NCI-H2227 (cell line): ENCODE results near the gene WDPCP.
"Not testable (repeated sequence)": the region's sequence is repeated elsewhere in the genome, so short reads cannot be mapped to it uniquely, and the experiment has no call there.

Experiments
- DNase-seq: peaks from one replicate; lab custom pipeline; 2025; ENCODE audit not compliant: unreplicated experiment; lab: John Stamatoyannopoulos, UW

WDPCP gene

GRCh38 chr2:63588385-63589147, at the start of gene WDPCP, which contains the start of gene MDH1:
WDPCP (minus strand) TSS chr2:63588477; CDS start chr2:63588271, 206 bp downstream.
MDH1 (plus strand) TSS chr2:63588963; CDS start chr2:63589044, 81 bp downstream.
- peak; percentile 99 for DNase-seq

GRCh38 chr2:63632382-63632781, 44.1 kb upstream of the WDPCP start:
- no peak for DNase-seq

GRCh38 chr2:63631501-63631900, 43.2 kb upstream of the WDPCP start:
- DNase-seq: no peak

GRCh38 chr2:63628403-63628942, 40.2 kb upstream of the WDPCP start:
- no peak for DNase-seq

GRCh38 chr2:63627866-63628265, 39.6 kb upstream of the WDPCP start:
- no peak for DNase-seq

GRCh38 chr2:63623763-63624162, 35.5 kb upstream of the WDPCP start:
- DNase-seq: not testable (repeated sequence)

GRCh38 chr2:63622751-63623150, 34.5 kb upstream of the WDPCP start:
- no peak for DNase-seq

- DNase-seq: no peak
Observed at GRCh38 chr2:63619328-63619727, 31.1 kb upstream of the WDPCP start.

- DNase-seq: no peak
Observed at GRCh38 chr2:63617366-63617765, 29.1 kb upstream of the WDPCP start.

- DNase-seq: no peak
Observed at GRCh38 chr2:63614983-63615945, 27.0 kb upstream of the WDPCP start.

- no peak for DNase-seq
Observed at GRCh38 chr2:63614448-63614968, 26.2 kb upstream of the WDPCP start.

- no peak for DNase-seq
Observed at GRCh38 chr2:63613391-63613901, 25.2 kb upstream of the WDPCP start.

- no peak for DNase-seq
Observed at GRCh38 chr2:63610525-63610924, 22.2 kb upstream of the WDPCP start.

- DNase-seq: not testable (repeated sequence)
Observed at GRCh38 chr2:63608865-63609264, 20.6 kb upstream of the WDPCP start.

- no peak for DNase-seq
Observed at GRCh38 chr2:63604666-63605065, 16.4 kb upstream of the WDPCP start.

- DNase-seq: no peak
Observed at GRCh38 chr2:63600881-63601460, 12.7 kb upstream of the WDPCP start.

- no peak for DNase-seq
Observed at GRCh38 chr2:63598981-63599380, 10.7 kb upstream of the WDPCP start.

- DNase-seq: no peak
Observed at GRCh38 chr2:63596401-63596883, 8.2 kb upstream of the WDPCP start.

- DNase-seq: no peak
Observed at GRCh38 chr2:63594660-63595059, 6.4 kb upstream of the WDPCP start.

- DNase-seq: no peak
Observed at GRCh38 chr2:63591566-63592175, 3.4 kb upstream of the WDPCP start.
